Measurements from ENCODE around the gene CEP350.

CEP350 gene

GRCh38 chr1:180157576-180158057 lies 203.0 kb downstream of the CEP350 start:
- DNase-seq (ENCODE audit: low spot score): no peak

GRCh38 chr1:180158149-180159147 lies 203.8 kb downstream of the CEP350 start:
- no peak for DNase-seq (ENCODE audit: low spot score)

- DNase-seq (ENCODE audit: low spot score): no peak
These were observed 205.7 kb downstream of the CEP350 start for GRCh38 chr1:180160357-180160756.

GRCh38 chr1:180163041-180163440 lies 208.4 kb downstream of the CEP350 start:
- no peak for DNase-seq (ENCODE audit: low spot score)
